IPS DF 4.7 (cell line): ENCODE results near the gene TINCR.

ENCODE experiments used
- DNase-seq: peaks from one replicate; pipeline ENCODE4 v3.0.0-alpha.2; 2013; ENCODE audit warnings: low spot score; ENCODE audit errors: extremely low read depth

Gene TINCR

GRCh38 chr19:5514001-5514400 lies 53.8 kb downstream of the TINCR start:
- no peak for DNase-seq

- no peak for DNase-seq
These were observed 55.0 kb downstream of the TINCR start for GRCh38 chr19:5512715-5513114.
